Uterus (tissue), 4 donors: ENCODE measurements around the gene ZMYND8. TPM values are rescaled to one million over a fixed set of nuclear protein-coding genes. Genes with fewer than 3 reads are reported as not detected.

Experiments used
- DNase-seq, 2 donors: peaks; one replicate each; pipeline ENCODE4 v3.0.0-alpha.2; 2019 to 2020
- H3K27ac ChIP-seq, 2 donors: fragments of 200-600 bp; sonication (generic); 1 replicate in 1 of 2; 2 replicates in 1 of 2; pipeline ENCODE4 v1.5.1; 2016 to 2018
- H3K27me3 ChIP-seq, 2 donors: fragments of 200-600 bp; sonication (generic); one replicate each; pipeline ENCODE4 v1.5.1; 2018 to 2019; ENCODE audit warnings: control low read depth in 1 of 2
- H3K36me3 ChIP-seq, 2 donors: fragments of 200-600 bp; sonication (generic); one replicate each; pipeline ENCODE4 v1.5.1; 2019; ENCODE audit warnings: control low read depth in 1 of 2
- H3K4me1 ChIP-seq, 2 donors: fragments of 200-600 bp; sonication (generic); one replicate each; pipeline ENCODE4 v1.5.1; 2018 to 2019; ENCODE audit warnings: control low read depth in 1 of 2
- H3K4me3 ChIP-seq, 2 donors: fragments of 200-600 bp; sonication (generic); 1 replicate in 1 of 2; 2 replicates in 1 of 2; pipeline ENCODE4 v1.5.1; 2018 to 2019; ENCODE audit warnings: mild to moderate bottlenecking in 1 of 2
- H3K9me3 ChIP-seq, 2 donors: fragments of 200-600 bp; sonication (generic); one replicate each; pipeline ENCODE4 v1.5.1; 2019; ENCODE audit warnings: control low read depth in 1 of 2
- POLR2A ChIP-seq, 2 donors: fragments of 450-650 bp; IDR thresholded peaks; one replicate each; pipeline ENCODE4 v1.6.1; 2016; ENCODE audit warnings: antibody characterized with exemption in 2 of 2, mild to moderate bottlenecking in 1 of 2, moderate library complexity in 1 of 2
- intact Hi-C: fragments of 100-400 bp; cut with DNase I; formaldehyde crosslinking; loops from one replicate; pipeline ENCODE4 v1.15.1; 2023; ENCODE audit warnings: low total_unique reads
- total RNA-seq, 4 donors: library from RNA; depleted of rRNA in 3 of 4; stranded (reverse); fragments of >200 nt in 3 of 4; gene quantifications; one replicate each; pipeline versions ENCODE4 v1.1.0 to v1.2.4, GENCODE V29; 2014 to 2023
- TF ChIP-seq, protein P1 (sequence below), 4 experiments: fragments of 200-600 bp in 2 of 4; fragments of 450-650 bp in 2 of 4; sonication (generic) in 2 of 4; IDR thresholded peaks; one replicate each; pipeline ENCODE4 v1.5.1; 2016 to 2019; ENCODE audit warnings: antibody characterized with exemption in 4 of 4, mild to moderate bottlenecking in 2 of 4, moderate library complexity in 1 of 4
- donor health status: DM: yes; HTN: yes; CAD: no.

The ZMYND8 gene
- total RNA-seq, 4 donors from 2014 or later: 10.2 to 26.7 (median 16.0) TPM

GRCh38 chr20:47337413-47337812, 19.1 kb downstream of the ZMYND8 start:
- Histone ChIP-seq H3K27ac (peak overlapping the region in 1 of 2 donors; percentile 86), H3K4me1 (no peaks in the 10 kb centered on the region), H3K9me3 (no peaks in the 10 kb centered on the region), H3K27me3 (no peaks in the 10 kb centered on the region), H3K36me3 (no peaks in the 10 kb centered on the region), H3K4me3 (no peak overlapping the region)
- TF ChIP-seq, protein P1, sequence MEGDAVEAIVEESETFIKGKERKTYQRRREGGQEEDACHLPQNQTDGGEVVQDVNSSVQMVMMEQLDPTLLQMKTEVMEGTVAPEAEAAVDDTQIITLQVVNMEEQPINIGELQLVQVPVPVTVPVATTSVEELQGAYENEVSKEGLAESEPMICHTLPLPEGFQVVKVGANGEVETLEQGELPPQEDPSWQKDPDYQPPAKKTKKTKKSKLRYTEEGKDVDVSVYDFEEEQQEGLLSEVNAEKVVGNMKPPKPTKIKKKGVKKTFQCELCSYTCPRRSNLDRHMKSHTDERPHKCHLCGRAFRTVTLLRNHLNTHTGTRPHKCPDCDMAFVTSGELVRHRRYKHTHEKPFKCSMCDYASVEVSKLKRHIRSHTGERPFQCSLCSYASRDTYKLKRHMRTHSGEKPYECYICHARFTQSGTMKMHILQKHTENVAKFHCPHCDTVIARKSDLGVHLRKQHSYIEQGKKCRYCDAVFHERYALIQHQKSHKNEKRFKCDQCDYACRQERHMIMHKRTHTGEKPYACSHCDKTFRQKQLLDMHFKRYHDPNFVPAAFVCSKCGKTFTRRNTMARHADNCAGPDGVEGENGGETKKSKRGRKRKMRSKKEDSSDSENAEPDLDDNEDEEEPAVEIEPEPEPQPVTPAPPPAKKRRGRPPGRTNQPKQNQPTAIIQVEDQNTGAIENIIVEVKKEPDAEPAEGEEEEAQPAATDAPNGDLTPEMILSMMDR (IDR thresholded peaks at IDR 0.05): no peak
- no peak for TF ChIP-seq POLR2A (IDR thresholded peaks at IDR 0.05)
- no peak for DNase-seq
- intact Hi-C loops: no loop called here

GRCh38 chr20:47336129-47336754, 20.3 kb downstream of the ZMYND8 start:
- peak; percentile 66 to 79 for DNase-seq
- Histone ChIP-seq H3K36me3 (no peaks in the 10 kb centered on the region), H3K4me3 (no peak overlapping the region), H3K4me1 (no peaks in the 10 kb centered on the region), H3K9me3 (no peaks in the 10 kb centered on the region), H3K27ac (peak overlapping the region; percentile 69 to 86), H3K27me3 (no peaks in the 10 kb centered on the region)
- intact Hi-C loops: no loop called here
- TF ChIP-seq, protein P1 (IDR thresholded peaks at IDR 0.05): no peak
- TF ChIP-seq POLR2A (IDR thresholded peaks at IDR 0.05): no peak

- intact Hi-C loops: no loop called here
- no peak for TF ChIP-seq POLR2A (IDR thresholded peaks at IDR 0.05)
- TF ChIP-seq, protein P1 (IDR thresholded peaks at IDR 0.05): no peak
- Histone ChIP-seq H3K4me1 (no peaks in the 10 kb centered on the region), H3K36me3 (no peaks in the 10 kb centered on the region), H3K9me3 (no peaks in the 10 kb centered on the region), H3K27me3 (no peaks in the 10 kb centered on the region), H3K4me3 (no peak overlapping the region), H3K27ac (peak overlapping the region; percentile 69 to 86)
- DNase-seq: no peak
Measured at GRCh38 chr20:47335251-47336128, 21.0 kb downstream of the ZMYND8 start.

- H3K27ac ChIP-seq: peak overlapping the region; percentile 69 to 86
- TF ChIP-seq, protein P1 (IDR thresholded peaks at IDR 0.05): no peak
- TF ChIP-seq POLR2A (IDR thresholded peaks at IDR 0.05): peak in 1 of 2 donors; percentile 16
- intact Hi-C loops: no loop called here
- H3K4me3 ChIP-seq: no peak overlapping the region
- no peaks in the 10 kb centered on the region for H3K36me3 ChIP-seq
- H3K4me1 ChIP-seq: peaks cover 0 to 5% of the 10 kb centered on the region in 2 donors
- no peaks in the 10 kb centered on the region for H3K9me3 ChIP-seq
- peak in 1 of 2 donors; percentile 42 for DNase-seq
- no peaks in the 10 kb centered on the region for H3K27me3 ChIP-seq
Measured at GRCh38 chr20:47334022-47334551, 22.4 kb downstream of the ZMYND8 start.
